Panc1 (cell line): Measurements from ENCODE around the gene KRT25. TPM values are rescaled to one million over a fixed set of nuclear protein-coding genes. Genes with fewer than 3 reads are reported as not detected.

Experiments used
- ATAC-seq: fragments of 200-7000 bp; cut with Tn5 transposase; 2 replicates; pipeline ENCODE4 v1.9.1; 2020; ENCODE audit warnings: mild to moderate bottlenecking, moderate library complexity
- BruUV-seq: library from RNA; stranded (reverse); fragments of 400-500 nt; replicated peaks from 2 replicates; lab custom pipeline; 2021; lab: Mats Ljungman, UMichigan
- CTCF ChIA-PET: fragments of 300-600 bp; sonication (Branson Sonifier 250); formaldehyde crosslinking; loops from one replicate; lab custom pipeline; 2022; ENCODE audit warnings: antibody characterized with exemption; lab: Charles Lee
- POLR2A ChIA-PET: fragments of 300-600 bp; sonication (Branson Sonifier 250); formaldehyde crosslinking; loops from one replicate; lab custom pipeline; 2022; ENCODE audit warnings: antibody characterized with exemption; lab: Charles Lee
- DNase-seq: peaks from one replicate; pipeline ENCODE4 v3.0.0-alpha.2; 2010; ENCODE audit warnings: low read depth, low spot score
- H3K27ac ChIP-seq: 2 replicates; pipeline ENCODE4 v1.5.1; 2011; ENCODE audit warnings: mild to moderate bottlenecking, low read length, inconsistent platforms
- H3K27me3 ChIP-seq: fragments of 200-500 bp; sonication (Bioruptor generic); 2 replicates; pipeline ENCODE4 v1.6.0; 2014; ENCODE audit warnings: low read length, inconsistent platforms; ENCODE audit not compliant: control insufficient read depth, insufficient read depth
- H3K36me3 ChIP-seq: fragments of 200-500 bp; sonication (Bioruptor generic); 2 replicates; pipeline ENCODE4 v1.5.1; 2014; ENCODE audit warnings: inconsistent platforms, mild to moderate bottlenecking, low read length, moderate library complexity; ENCODE audit not compliant: control insufficient read depth, insufficient read depth
- H3K4me1 ChIP-seq: 2 replicates; pipeline ENCODE4 v1.5.1; 2011; ENCODE audit warnings: inconsistent platforms, mild to moderate bottlenecking, low read length, moderate library complexity; ENCODE audit not compliant: control insufficient read depth, insufficient read depth
- H3K4me3 ChIP-seq, 2 experiments: 2 replicates each; pipeline ENCODE4 v1.5.1; 2011 to 2012; ENCODE audit warnings: low read depth in 2 of 2, low read length in 2 of 2, mild to moderate bottlenecking in 2 of 2, inconsistent platforms in 1 of 2, moderate library complexity in 1 of 2
- H3K9me3 ChIP-seq: fragments of 200-500 bp; sonication (Bioruptor generic); 2 replicates; pipeline ENCODE4 v1.5.1; 2014; ENCODE audit warnings: low read depth, mild to moderate bottlenecking, inconsistent platforms, low read length, moderate library complexity; ENCODE audit not compliant: control insufficient read depth, insufficient read depth
- POLR2AphosphoS5 ChIP-seq: IDR thresholded peaks from 2 replicates; pipeline ENCODE4 v1.6.1; 2012; ENCODE audit warnings: mild to moderate bottlenecking, low read depth, low read length, moderate library complexity
- REST ChIP-seq, 2 experiments: IDR thresholded peaks; 2 replicates each; pipeline ENCODE4 v1.6.1; 2011 to 2012; ENCODE audit warnings: low read depth in 2 of 2, control low read depth in 1 of 2, low read length in 1 of 2, mild to moderate bottlenecking in 1 of 2, moderate library complexity in 1 of 2; ENCODE audit not compliant: insufficient read depth in 1 of 2
- SIN3A ChIP-seq: IDR thresholded peaks from 2 replicates; pipeline ENCODE4 v1.6.1; 2012; ENCODE audit warnings: low read depth, mild to moderate bottlenecking, low read length, moderate library complexity, borderline replicate concordance; ENCODE audit not compliant: insufficient read depth
- TCF7L2 ChIP-seq: IDR thresholded peaks from 2 replicates; pipeline ENCODE4 v1.6.1; 2011; ENCODE audit warnings: mild to moderate bottlenecking, low read depth, low read length, inconsistent platforms
- in situ Hi-C: cut with HindIII; loops from 2 replicates; pipeline ENCODE4 v1.10.0; 2016; ENCODE audit warnings: low sequenced_read_pairs, low pct_unique_long_range_greater_than_20kb
- intact Hi-C: fragments of 100-400 bp; cut with micrococcal nuclease; formaldehyde crosslinking; loops from one replicate; pipeline ENCODE4 v1.10.0; 2022; ENCODE audit not compliant: unreplicated experiment
- total RNA-seq: library from RNA; stranded (reverse); gene quantifications from one replicate; pipeline ENCODE4 v1.2.1, GENCODE V29; 2021; ENCODE audit not compliant: unreplicated experiment
- TF ChIP-seq, protein P1 (sequence below): fragments of 450-650 bp; IDR thresholded peaks from 2 replicates; pipeline ENCODE4 v1.5.1; 2017; ENCODE audit warnings: mild to moderate bottlenecking

Gene KRT25
- total RNA-seq, 1 experiment from 2014 or later, result not detected

DNA sequence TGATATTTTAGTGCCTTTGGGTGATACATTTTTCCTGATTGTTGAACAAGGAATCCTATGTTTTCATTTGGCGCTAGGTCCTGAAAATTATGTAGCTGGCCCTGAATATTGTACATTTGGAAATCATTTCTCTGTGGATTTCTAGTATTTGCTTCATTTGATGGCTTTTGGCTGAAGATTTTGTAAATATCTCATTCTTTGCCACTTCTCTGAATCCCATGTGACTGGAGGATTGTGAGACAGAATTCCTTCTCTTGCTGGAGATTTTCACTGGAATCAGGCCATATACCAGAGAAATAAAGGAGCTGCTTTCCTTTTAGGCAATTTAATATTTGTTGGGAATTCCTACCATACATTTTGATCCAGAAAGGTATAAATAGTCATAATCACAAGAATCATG, 36.0 kb upstream of the KRT25 start:
- ChIA-PET CTCF (interaction anchor here (0.9 kb wide), 1 partner anchor 176 kb away, joined by 3 read pairs; no protein-coding TSS in a partner anchor), POLR2A (interaction anchor here (0.7 kb wide), 1 partner anchor 63 kb away, joined by 8 read pairs; no protein-coding TSS in a partner anchor)
- Histone ChIP-seq H3K4me1 (no peaks in the 10 kb centered on the region), H3K4me3 (no peak overlapping the region), H3K27me3 (peaks cover 11% of the 10 kb centered on the region), H3K36me3 (no peaks in the 10 kb centered on the region), H3K9me3 (no peaks in the 10 kb centered on the region), H3K27ac (no peak overlapping the region)
- intact Hi-C loops, result loop anchor here (5.0 kb wide), 1 partner anchor 174 kb away; no protein-coding TSS in a partner anchor
- ATAC-seq (no peak), DNase-seq (no peak)
- in situ Hi-C loops, result no loop called here
- TF ChIP-seq SIN3A (no peak), TCF7L2 (no peak), POLR2AphosphoS5 (no peak), REST (IDR thresholded peaks at IDR 0.05; ENCODE audit: insufficient read depth in 1 of 2, low read depth in 2 of 2, low read length in 1 of 2) (no peak)
- TF ChIP-seq, protein P1, sequence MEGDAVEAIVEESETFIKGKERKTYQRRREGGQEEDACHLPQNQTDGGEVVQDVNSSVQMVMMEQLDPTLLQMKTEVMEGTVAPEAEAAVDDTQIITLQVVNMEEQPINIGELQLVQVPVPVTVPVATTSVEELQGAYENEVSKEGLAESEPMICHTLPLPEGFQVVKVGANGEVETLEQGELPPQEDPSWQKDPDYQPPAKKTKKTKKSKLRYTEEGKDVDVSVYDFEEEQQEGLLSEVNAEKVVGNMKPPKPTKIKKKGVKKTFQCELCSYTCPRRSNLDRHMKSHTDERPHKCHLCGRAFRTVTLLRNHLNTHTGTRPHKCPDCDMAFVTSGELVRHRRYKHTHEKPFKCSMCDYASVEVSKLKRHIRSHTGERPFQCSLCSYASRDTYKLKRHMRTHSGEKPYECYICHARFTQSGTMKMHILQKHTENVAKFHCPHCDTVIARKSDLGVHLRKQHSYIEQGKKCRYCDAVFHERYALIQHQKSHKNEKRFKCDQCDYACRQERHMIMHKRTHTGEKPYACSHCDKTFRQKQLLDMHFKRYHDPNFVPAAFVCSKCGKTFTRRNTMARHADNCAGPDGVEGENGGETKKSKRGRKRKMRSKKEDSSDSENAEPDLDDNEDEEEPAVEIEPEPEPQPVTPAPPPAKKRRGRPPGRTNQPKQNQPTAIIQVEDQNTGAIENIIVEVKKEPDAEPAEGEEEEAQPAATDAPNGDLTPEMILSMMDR, result no peak
- BruUV-seq, result no TSS peak

DNA sequence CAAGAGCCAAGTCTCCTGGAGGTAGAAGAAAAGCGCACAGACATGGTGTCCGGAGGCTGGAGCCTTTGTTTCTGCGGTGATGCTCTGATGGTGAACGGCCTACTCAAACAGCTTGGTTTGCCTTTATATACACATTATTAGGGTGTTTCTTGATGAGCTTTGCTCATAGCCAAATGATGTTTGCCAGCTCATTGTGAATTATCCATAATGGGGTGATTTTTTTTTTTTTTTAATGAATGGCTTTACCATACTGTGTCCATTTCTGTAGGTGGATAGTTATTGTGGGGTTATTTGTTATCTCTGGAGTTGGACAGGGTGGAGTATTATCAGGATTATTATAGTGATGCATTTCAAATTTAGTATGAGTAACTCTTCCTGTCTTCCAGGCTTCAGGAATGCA, 27.3 kb upstream of the KRT25 start, which contains the start of gene KRT27:
Gene KRT27 (minus strand): TSS at position 101 of the 400 bp plus-strand sequence. CDS start 57 bp downstream, at position 44.
- no peak for TF ChIP-seq REST (IDR thresholded peaks at IDR 0.05; ENCODE audit: insufficient read depth in 1 of 2, low read depth in 2 of 2, low read length in 1 of 2)
- TF ChIP-seq SIN3A, result no peak
- TF ChIP-seq POLR2AphosphoS5, result no peak
- TF ChIP-seq, protein P1, result no peak
- TF ChIP-seq TCF7L2, result no peak
- Histone ChIP-seq H3K4me3 (no peak within 1 kb of the TSS), H3K36me3 (no peaks in the 10 kb centered on the region), H3K4me1 (no peaks in the 10 kb centered on the region), H3K27me3 (peaks cover 3% of the 10 kb centered on the region; the same call in 1 of the 2 replicates), H3K9me3 (no peaks in the 10 kb centered on the region), H3K27ac (no peak within 1 kb of the TSS)
- intact Hi-C loops, result no loop called here
- ATAC-seq, result no peak
- CTCF ChIA-PET, result no interaction called here
- in situ Hi-C loops, result no loop called here
- no peak for DNase-seq
- no TSS peak for BruUV-seq
- POLR2A ChIA-PET, result no interaction called here
